SK-N-SH treated with all-trans-retinoic acid at 6 μM for 48 hours (cell line): ENCODE data around the gene SCIN.

Experiments
- ATAC-seq: fragments of 200-7000 bp; cut with Tn5 transposase; 3 replicates; pipeline ENCODE4 v1.9.1; 2020; ENCODE audit warnings: mild to moderate bottlenecking, moderate library complexity
- CREB5 ChIP-seq: fragments of 250-450 bp; sonication (Bioruptor Pico); IDR thresholded peaks from 2 replicates; pipeline ENCODE4 v1.5.1; 2020; ENCODE audit warnings: low read depth, mild to moderate bottlenecking, moderate library complexity
- CSDC2 ChIP-seq: fragments of 250-450 bp; sonication (Bioruptor Pico); IDR thresholded peaks from 2 replicates; pipeline ENCODE4 v1.5.0; 2020; ENCODE audit warnings: mild to moderate bottlenecking, moderate library complexity
- CSRNP3 ChIP-seq: fragments of 250-450 bp; sonication (Bioruptor Pico); IDR thresholded peaks from 2 replicates; pipeline ENCODE4 v1.5.1; 2021; ENCODE audit warnings: mild to moderate bottlenecking, moderate library complexity
- ESRRG ChIP-seq: fragments of 250-450 bp; sonication (Bioruptor Pico); IDR thresholded peaks from 2 replicates; pipeline ENCODE4 v1.6.1; 2021; ENCODE audit warnings: mild to moderate bottlenecking
- GLIS3 ChIP-seq: fragments of 250-450 bp; sonication (Bioruptor Pico); IDR thresholded peaks from 2 replicates; pipeline ENCODE4 v1.5.0; 2020; ENCODE audit warnings: mild to moderate bottlenecking, moderate library complexity
- OSR1 ChIP-seq: fragments of 250-450 bp; sonication (Bioruptor Pico); IDR thresholded peaks from 2 replicates; pipeline ENCODE4 v1.8.0; 2022; ENCODE audit warnings: moderate library complexity, mild to moderate bottlenecking, inconsistent platforms
- POU6F1 ChIP-seq: fragments of 250-450 bp; sonication (Bioruptor Pico); IDR thresholded peaks from 2 replicates; pipeline ENCODE4 v1.8.0; 2021; ENCODE audit warnings: low read depth, mild to moderate bottlenecking, moderate library complexity, borderline replicate concordance
- PPARA ChIP-seq: fragments of 250-450 bp; sonication (Bioruptor Pico); IDR thresholded peaks from 2 replicates; pipeline ENCODE4 v1.5.0; 2020; ENCODE audit warnings: mild to moderate bottlenecking, borderline replicate concordance
- RARB ChIP-seq: fragments of 250-450 bp; sonication (Bioruptor Pico); IDR thresholded peaks from 2 replicates; pipeline ENCODE4 v1.8.0; 2021; ENCODE audit warnings: mild to moderate bottlenecking, moderate library complexity
- SNAI2 ChIP-seq: fragments of 250-450 bp; sonication (Bioruptor Pico); IDR thresholded peaks from 2 replicates; pipeline ENCODE4 v1.5.0; 2020; ENCODE audit warnings: mild to moderate bottlenecking, moderate library complexity
- TCF4 ChIP-seq: fragments of 250-450 bp; sonication (Bioruptor Pico); IDR thresholded peaks from 2 replicates; pipeline ENCODE4 v1.8.0; 2021; ENCODE audit warnings: mild to moderate bottlenecking, moderate library complexity, borderline replicate concordance
- TOX ChIP-seq: fragments of 250-450 bp; sonication (Bioruptor Pico); IDR thresholded peaks from 2 replicates; pipeline ENCODE4 v1.8.0; 2021; ENCODE audit warnings: mild to moderate bottlenecking, moderate library complexity, borderline replicate concordance
- TSHZ2 ChIP-seq: fragments of 250-450 bp; sonication (Bioruptor Pico); IDR thresholded peaks from 2 replicates; pipeline ENCODE4 v1.5.0; 2020; ENCODE audit warnings: mild to moderate bottlenecking, moderate library complexity
- ZC3H10 ChIP-seq: fragments of 250-450 bp; sonication (Bioruptor Pico); IDR thresholded peaks from 2 replicates; pipeline ENCODE4 v1.5.1; 2021; ENCODE audit warnings: mild to moderate bottlenecking, moderate library complexity
- ZFP3 ChIP-seq: fragments of 250-450 bp; sonication (Bioruptor Pico); IDR thresholded peaks from 2 replicates; pipeline ENCODE4 v1.5.0; 2020; ENCODE audit warnings: mild to moderate bottlenecking, moderate library complexity
- ZFP30 ChIP-seq: fragments of 450-650 bp; formaldehyde crosslinking; IDR thresholded peaks from 2 replicates; pipeline ENCODE4 v1.5.0; 2022; ENCODE audit warnings: mild to moderate bottlenecking, moderate library complexity
- ZNF565 ChIP-seq: fragments of 450-650 bp; formaldehyde crosslinking; conservative IDR thresholded peaks from 2 replicates; pipeline ENCODE4 v1.5.0; 2020; ENCODE audit warnings: low read depth, mild to moderate bottlenecking, moderate library complexity
- ZNF70 ChIP-seq: fragments of 450-650 bp; formaldehyde crosslinking; IDR thresholded peaks from 2 replicates; pipeline ENCODE4 v1.5.0; 2020; ENCODE audit warnings: mild to moderate bottlenecking, moderate library complexity
- ZNF8 ChIP-seq: fragments of 450-650 bp; formaldehyde crosslinking; IDR thresholded peaks from 2 replicates; pipeline ENCODE4 v1.5.0; 2020; ENCODE audit warnings: mild to moderate bottlenecking, moderate library complexity
- TF ChIP-seq, protein P1 (sequence below): fragments of 250-450 bp; sonication (Bioruptor Pico); IDR thresholded peaks from 2 replicates; pipeline ENCODE4 v1.8.0; 2020; ENCODE audit warnings: mild to moderate bottlenecking, moderate library complexity, borderline replicate concordance

SCIN gene

DNA sequence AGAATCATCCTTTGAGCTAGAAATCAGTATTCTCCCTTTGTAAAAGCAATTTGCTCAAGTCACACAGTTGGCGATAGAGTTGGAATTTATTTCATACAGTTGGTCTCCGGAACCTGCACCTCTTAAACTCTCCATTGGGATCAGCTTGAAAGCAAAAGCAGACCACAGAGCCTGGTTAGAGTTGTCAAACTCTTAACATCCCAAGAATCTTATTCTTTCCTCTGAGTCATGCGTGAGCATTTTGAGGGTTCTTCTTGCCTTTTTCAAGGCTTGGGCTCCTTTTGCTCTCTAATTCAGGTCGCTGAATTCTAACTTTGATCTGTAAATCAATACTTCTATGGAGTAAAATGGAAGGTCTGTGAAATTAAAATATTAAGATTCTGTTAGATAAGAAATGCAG, 19.6 kb upstream of the SCIN start:
- TF ChIP-seq ZC3H10 (CRISPR knock-in tag) (no peak), CREB5 (CRISPR knock-in tag) (no peak), TOX (no peak), ZNF70 (CRISPR knock-in tag) (no peak), RARB (CRISPR knock-in tag) (no peak), OSR1 (no peak), SNAI2 (CRISPR knock-in tag) (no peak), ESRRG (CRISPR knock-in tag) (no peak), GLIS3 (no peak), CSDC2 (CRISPR knock-in tag) (no peak), TSHZ2 (no peak), ZNF8 (CRISPR knock-in tag) (no peak), ZFP3 (CRISPR knock-in tag) (no peak)
- TF ChIP-seq, protein P1, sequence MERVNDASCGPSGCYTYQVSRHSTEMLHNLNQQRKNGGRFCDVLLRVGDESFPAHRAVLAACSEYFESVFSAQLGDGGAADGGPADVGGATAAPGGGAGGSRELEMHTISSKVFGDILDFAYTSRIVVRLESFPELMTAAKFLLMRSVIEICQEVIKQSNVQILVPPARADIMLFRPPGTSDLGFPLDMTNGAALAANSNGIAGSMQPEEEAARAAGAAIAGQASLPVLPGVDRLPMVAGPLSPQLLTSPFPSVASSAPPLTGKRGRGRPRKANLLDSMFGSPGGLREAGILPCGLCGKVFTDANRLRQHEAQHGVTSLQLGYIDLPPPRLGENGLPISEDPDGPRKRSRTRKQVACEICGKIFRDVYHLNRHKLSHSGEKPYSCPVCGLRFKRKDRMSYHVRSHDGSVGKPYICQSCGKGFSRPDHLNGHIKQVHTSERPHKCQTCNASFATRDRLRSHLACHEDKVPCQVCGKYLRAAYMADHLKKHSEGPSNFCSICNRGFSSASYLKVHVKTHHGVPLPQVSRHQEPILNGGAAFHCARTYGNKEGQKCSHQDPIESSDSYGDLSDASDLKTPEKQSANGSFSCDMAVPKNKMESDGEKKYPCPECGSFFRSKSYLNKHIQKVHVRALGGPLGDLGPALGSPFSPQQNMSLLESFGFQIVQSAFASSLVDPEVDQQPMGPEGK (CRISPR knock-in tag): no peak
- no peak for ATAC-seq

GRCh38 chr7:12552876-12553275, 17.6 kb upstream of the SCIN start:
- no peak for ATAC-seq
- TF ChIP-seq ZNF8 (CRISPR knock-in tag) (no peak), CSRNP3 (CRISPR knock-in tag) (no peak), TSHZ2 (no peak)

DNA sequence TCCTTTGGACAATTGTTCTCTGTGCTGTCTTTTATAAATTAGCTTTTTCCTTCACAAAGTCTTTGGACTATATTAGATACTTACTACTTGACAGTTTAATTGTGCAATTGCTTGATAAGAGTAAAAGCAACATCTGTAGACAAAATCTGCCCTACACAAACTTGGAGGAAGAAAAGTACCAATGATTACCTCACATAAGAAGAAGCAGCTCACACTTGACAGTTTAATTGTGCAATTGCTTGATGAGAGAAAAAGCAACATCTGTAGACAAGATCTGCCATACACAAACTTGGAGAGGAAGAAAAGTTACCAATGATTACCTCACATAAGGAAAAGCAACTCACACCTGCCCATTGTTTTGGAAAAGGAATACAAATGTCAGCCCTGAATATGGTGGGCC, 17.1 kb upstream of the SCIN start:
- no peak for TF ChIP-seq ZNF8 (CRISPR knock-in tag)
- TF ChIP-seq ZFP3 (CRISPR knock-in tag): no peak
- TF ChIP-seq POU6F1 (CRISPR knock-in tag): no peak
- TF ChIP-seq OSR1: no peak
- no peak for TF ChIP-seq ZNF565
- TF ChIP-seq GLIS3: no peak
- ATAC-seq: no peak

- ATAC-seq: no peak
- TF ChIP-seq ZNF8 (CRISPR knock-in tag): no peak
- TF ChIP-seq GLIS3: no peak
- TF ChIP-seq CREB5 (CRISPR knock-in tag): no peak
- no peak for TF ChIP-seq RARB (CRISPR knock-in tag)
- no peak for TF ChIP-seq TCF4 (CRISPR knock-in tag)
- no peak for TF ChIP-seq ZNF565
- no peak for TF ChIP-seq CSRNP3 (CRISPR knock-in tag)
- TF ChIP-seq ZFP30 (CRISPR knock-in tag): no peak
- TF ChIP-seq PPARA (CRISPR knock-in tag): no peak
Observed at GRCh38 chr7:12554351-12554750, 16.2 kb upstream of the SCIN start.
